HL-60/S4 treated with retinoic acid at 250 ng/mL for 4 days and 3 days (cell line): ENCODE measurements around the gene TNFAIP8L3.

ENCODE experiments used
- in situ Hi-C: fragments of 300-500 bp; cut with MboI; formaldehyde crosslinking; loops from 2 replicates; pipeline ENCODE4 v1.7.0; 2022; ENCODE audit warnings: low sequenced_read_pairs

Gene TNFAIP8L3

GRCh38 chr15:51007131-51007666 lies 87.5 kb downstream of the TNFAIP8L3 start:
- in situ Hi-C loops: no loop called here
